IMR-90 (cell line): ENCODE data around the gene TTLL11.

Source experiments
- RCOR1 ChIP-seq: IDR thresholded peaks from 2 replicates; pipeline ENCODE4 v1.6.1; 2012; ENCODE audit warnings: mild to moderate bottlenecking, low read length, improper control_type of control experiment; ENCODE audit not compliant: insufficient replicate concordance
- TF ChIP-seq, protein P1 (sequence below): conservative IDR thresholded peaks from 2 replicates; pipeline ENCODE4 v1.5.1; 2012; ENCODE audit warnings: mild to moderate bottlenecking, low read depth, low read length, improper control_type of control experiment

DNA sequence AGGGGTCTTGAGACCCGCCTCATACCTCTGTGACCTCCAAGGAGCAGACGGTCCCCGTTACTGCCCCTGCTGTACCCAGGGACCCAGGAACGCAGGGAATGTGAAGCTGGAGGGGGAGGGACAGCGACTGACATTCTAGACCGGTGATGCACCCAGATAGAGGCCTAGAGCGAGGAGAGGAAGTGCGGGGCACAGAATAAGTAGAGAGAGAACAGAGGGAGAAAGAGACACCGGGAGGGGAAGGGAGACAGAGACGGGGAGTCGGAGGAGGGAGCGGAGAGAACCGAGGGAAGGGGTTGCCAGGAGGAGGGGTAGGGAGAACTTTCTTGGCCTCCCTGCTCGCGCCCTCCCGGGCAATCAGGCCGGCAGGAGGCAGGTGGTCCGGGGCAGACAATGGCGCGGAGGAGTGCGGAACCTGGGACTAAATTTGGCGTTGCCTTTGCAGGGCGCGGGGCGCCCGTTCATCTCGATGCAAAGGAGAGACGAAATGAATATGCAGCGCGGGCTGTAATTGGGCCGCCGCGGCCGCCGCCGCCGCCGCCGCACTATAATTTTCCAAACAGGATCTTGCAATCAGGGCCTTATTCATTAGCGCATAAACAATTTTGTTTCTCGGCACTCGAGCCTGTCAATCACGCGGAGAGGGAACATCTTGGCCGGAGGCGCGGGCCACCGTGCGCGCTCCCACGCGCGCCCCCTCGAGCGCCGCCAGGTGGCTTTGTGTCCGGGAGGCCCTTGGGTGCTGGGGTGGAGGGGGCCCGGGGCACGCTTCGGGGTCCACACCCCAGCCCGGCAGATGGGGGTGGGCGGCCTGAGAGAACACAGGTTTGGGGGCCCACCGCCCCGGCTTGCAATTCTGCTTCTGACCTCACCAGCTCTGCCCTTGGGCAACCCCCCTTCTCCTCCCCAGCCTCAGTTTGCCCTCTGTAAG is 33.5 kb upstream of the TTLL11 start:
- TF ChIP-seq RCOR1 = no peak
- TF ChIP-seq, protein P1, sequence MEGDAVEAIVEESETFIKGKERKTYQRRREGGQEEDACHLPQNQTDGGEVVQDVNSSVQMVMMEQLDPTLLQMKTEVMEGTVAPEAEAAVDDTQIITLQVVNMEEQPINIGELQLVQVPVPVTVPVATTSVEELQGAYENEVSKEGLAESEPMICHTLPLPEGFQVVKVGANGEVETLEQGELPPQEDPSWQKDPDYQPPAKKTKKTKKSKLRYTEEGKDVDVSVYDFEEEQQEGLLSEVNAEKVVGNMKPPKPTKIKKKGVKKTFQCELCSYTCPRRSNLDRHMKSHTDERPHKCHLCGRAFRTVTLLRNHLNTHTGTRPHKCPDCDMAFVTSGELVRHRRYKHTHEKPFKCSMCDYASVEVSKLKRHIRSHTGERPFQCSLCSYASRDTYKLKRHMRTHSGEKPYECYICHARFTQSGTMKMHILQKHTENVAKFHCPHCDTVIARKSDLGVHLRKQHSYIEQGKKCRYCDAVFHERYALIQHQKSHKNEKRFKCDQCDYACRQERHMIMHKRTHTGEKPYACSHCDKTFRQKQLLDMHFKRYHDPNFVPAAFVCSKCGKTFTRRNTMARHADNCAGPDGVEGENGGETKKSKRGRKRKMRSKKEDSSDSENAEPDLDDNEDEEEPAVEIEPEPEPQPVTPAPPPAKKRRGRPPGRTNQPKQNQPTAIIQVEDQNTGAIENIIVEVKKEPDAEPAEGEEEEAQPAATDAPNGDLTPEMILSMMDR = no peak
